NCI-H146 treated with DMSO at 0.1 percent for 48 hours (cell line): Measurements from ENCODE around the gene PSMC3IP.
"Not testable (repeated sequence)": the region's sequence is repeated elsewhere in the genome, so short reads cannot be mapped to it uniquely, and the experiment has no call there.

Experiments
- DNase-seq: peaks from one replicate; lab custom pipeline; 2025; ENCODE audit not compliant: unreplicated experiment; lab: John Stamatoyannopoulos, UW

The PSMC3IP gene

DNA sequence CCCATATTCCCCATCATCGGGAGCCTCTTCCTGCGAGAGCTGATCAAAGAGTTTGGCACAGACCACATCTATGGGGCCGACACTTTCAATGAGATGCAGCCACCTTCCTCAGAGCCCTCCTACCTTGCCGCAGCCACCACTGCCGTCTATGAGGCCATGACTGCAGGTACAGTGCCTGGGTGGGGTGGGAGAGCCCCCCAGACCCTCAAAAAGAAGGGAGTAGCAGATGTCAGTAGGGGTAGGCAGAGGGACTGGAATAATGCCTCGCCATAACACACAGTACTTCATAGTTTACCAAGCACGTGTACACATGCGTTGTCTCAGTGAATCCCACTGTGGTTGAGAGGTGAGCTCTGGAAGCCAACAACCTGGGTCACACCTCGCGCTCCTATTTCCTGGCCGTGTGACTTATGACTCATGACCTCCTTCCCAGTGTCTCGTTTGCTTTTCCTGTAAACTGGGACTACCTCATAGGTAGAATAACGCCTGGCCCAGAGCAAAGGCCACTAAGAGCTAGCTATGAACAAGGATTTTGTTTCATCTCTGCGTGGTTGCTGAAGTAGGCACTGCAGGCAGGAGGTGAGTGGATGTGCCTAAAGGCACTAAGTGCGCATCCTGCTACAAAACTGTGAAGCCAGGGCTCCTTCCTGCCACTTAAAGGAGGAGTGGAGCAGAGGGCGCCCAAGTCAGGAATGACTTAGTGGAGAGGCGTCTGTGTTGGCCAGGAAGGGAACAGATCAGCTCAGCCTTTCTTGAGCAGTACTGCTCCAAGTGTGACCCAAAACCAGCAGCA lies 36.3 kb downstream of the PSMC3IP start:
- no peak for DNase-seq

GRCh38 chr17:42540558-42540957 lies 37.0 kb downstream of the PSMC3IP start:
- DNase-seq, result not testable (repeated sequence)

- DNase-seq, result no peak
These were observed 39.0 kb downstream of the PSMC3IP start for GRCh38 chr17:42538482-42538881.

GRCh38 chr17:42537826-42538451 lies 39.6 kb downstream of the PSMC3IP start:
- DNase-seq, result no peak

DNA sequence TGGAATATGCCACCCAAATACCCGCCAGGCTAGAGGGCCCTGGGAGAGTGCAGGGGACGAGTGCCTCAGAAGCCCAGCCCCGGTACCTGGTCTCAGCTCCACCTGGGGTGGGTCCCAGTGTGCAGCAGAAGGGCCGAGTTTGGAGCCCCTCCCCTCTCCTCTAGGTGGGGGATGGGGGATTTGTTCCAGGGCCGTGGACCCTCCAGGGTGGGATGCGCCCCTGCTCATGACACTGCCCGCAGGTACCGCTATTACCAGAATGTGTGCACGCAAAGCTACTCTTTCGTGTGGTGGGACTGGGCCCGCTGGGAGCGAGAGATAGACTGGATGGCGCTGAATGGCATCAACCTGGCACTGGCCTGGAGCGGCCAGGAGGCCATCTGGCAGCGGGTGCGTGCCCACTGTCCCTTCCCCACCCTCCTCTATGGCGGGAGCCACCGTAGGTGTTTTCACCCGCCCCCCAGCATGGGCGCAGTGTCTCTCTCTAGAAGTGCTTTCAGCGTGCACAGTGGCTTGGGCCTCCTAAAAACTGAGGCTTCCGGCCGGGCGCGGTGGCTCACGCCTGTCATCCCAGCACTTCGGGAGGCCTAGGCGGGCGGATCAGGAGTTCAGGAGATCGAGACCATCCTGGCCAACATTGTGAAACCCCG lies 40.2 kb downstream of the PSMC3IP start:
- DNase-seq, result no peak

- DNase-seq, result peak; percentile 58
These were observed 41.0 kb downstream of the PSMC3IP start for GRCh38 chr17:42536372-42537155.

DNA sequence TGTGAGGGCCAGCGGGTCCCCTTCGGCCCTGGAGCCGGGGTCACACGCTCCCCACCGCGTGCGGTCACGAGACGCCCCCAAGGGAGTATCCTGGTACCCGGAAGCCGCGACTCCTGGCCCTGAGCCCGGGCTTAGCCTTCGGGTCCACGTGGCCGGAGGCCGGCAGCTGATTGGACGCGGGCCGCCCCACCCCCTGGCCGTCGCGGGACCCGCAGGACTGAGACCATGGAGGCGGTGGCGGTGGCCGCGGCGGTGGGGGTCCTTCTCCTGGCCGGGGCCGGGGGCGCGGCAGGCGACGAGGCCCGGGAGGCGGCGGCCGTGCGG lies 41.5 kb downstream of the PSMC3IP start, which contains the start of gene NAGLU:
Gene NAGLU (plus strand): TSS at position 194 of the 324 bp plus-strand sequence. CDS start 32 bp downstream, at position 226.
- peak; percentile 59 for DNase-seq

DNA sequence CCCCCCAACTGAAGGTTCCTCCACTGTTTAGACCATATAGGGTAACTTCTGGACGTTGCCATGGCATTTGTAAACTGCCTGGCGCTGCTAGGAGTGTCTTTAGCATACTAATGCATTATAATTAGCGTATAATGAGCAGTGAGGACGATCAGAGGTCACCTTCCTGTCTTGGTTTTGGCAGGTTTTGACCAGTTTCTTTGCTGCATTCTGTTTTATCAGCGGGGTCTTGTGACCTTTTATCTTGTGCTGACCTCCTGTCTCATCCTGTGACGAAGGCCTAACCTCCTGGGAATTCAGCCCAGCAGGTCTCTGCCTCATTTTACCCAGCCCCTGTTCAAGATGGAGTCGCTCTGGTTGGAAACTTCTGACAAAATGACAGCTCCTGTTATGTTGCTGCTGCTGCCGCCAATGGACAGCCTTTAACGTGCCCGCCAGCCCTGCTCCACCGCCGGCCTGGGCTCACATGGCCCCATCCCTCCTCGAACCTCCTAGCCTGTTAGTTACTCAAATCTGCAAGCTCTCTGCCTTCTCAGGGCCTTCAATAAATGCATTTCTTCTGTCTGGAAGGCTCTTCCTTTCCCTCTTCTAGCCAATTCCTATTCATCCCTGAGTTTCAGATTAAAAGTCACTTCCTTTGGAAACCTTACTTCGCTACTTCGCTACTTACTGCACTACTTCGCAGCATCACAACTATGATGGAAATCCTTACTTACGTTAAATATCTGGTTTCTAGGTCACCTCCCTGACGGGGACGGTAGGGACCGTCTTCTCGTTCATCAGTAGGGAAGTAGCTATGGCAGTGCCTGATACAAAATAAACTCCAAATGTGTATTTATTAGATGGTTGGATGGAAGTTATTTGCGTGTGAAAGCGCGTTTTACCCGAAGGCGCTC lies 42.1 kb downstream of the PSMC3IP start:
- DNase-seq, result no peak

DNA sequence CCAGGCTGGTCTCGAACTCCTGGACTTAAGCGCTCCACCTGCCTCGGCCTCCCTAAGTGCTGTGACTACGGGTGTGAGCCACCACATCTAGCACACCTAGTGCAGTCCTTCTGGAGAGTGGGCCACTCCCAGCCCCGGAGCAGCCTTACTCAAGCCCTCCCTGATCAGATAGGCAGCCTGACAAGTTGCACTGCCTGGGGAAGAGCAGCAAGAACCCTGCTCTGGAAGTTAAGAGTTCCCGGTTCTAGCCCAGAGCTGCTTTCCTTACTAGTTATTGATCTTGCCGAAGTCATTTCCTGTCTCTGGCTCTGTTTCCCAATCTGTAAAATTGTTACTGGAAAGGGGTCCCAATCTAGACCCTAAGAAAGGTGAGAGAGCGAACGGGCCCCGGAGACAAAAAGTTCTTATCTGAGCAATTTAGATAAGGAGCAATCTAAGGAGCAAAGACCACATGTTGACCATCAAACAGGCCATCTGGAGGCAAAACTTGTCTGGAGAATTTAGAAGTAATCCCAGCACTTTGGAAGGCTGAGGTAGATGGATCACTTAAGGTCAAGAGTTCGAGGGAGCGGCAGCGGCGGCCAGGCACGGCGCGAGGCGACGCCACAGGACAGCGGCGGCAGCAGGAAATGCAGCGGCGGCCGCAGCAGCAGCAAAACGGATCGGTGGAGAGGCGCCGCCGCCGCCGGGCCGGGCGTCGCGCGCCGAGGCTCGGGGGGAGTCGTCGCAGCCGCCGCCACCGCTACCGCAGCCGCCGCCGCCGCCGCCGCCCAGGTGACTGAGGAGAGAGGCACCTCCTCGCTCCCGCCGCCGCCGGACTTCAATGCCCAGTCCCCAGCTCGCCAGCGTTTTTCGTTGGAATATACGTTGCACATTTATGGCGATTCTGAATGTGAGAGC lies 45.8 kb downstream of the PSMC3IP start:
- no peak for DNase-seq

- peak; percentile 56 for DNase-seq
These were observed 46.5 kb downstream of the PSMC3IP start for GRCh38 chr17:42530952-42531454.

GRCh38 chr17:42529061-42529460 lies 48.5 kb downstream of the PSMC3IP start:
- DNase-seq, result no peak

DNA sequence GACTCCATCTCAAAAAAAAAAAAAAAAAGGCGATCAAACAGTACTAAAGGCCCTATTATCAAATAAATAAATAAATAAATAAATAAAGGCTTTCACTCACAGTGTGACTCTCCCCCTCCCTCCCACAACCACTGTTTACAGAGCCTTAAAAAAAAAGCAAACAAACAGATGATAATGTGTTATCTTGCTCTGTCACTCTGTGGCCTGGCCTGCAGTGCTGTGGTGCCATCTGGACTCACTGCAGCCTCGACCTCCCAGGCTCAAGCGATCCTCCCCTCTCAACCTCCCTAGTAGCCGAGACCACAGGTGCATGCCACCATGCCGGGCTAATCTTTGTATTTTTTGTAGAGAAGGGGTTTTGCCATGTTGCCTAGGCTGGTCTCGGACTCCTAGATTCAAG lies 49.6 kb downstream of the PSMC3IP start:
- DNase-seq, result no peak

GRCh38 chr17:42526031-42526444 lies 51.5 kb downstream of the PSMC3IP start:
- no peak for DNase-seq

DNA sequence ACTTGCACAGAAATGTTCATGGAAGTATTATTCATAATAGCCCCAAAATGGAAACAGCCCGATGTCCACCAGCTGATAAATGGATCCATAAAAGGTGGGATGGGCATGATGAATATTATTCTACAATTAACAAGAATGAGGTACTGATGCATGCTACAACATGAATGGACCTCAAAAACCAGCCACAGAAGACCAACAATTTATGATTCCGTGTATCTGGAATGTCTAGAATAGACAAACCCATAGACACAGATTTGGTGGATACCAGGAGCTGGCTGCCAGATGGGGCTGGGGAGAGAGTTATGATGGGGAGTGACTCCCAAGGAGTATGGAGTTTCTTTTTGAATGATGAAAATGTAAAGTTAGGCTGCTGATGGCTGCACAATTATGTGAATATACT lies 52.3 kb downstream of the PSMC3IP start:
- no peak for DNase-seq

DNA sequence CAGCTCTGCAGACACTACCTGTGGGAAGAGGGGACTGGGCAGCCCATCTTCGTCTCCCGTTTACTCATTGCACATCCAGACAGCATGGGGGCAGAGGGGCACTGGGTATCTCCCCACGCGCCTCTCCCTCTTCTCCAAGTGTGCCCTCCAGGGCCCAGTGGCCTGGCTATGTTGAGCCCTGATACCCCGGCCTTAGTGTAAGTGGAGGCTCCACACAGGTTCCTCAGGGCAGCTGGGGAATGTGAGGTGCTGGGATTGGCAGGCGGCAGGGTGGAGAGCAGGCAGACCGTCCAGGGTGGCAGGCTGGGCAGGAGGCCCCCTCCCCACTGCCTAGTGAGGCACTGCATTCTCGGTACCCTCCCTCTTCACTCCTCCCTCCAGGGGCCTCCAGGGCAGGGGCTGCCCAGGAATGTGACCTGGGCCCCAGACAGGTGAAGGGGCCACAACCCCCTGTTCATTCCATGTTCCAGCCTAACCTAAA lies 54.7 kb downstream of the PSMC3IP start:
- DNase-seq, result no peak
